ENCODE results near the gene PRKN.

The PRKN gene

DNA sequence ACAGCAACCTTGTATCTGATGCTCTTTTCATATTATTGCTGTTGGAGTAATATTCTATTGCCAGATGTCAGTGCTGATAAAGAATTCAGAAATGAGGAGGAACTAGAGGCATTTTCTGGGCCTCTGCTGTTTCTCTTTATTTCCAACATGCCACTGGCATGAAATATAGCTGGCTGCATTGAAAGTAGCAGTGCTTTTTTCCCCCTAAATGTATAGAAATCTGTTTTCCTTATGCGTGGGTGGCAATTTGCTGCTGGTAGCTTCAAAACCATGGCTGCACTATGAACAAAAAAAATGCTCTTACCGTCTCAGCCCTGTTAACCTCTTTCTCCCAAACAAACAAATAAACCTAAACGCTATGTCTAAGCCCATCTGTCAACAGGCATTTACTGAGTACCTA is 1011.4 kb downstream of the PRKN start:
- no peak for DNase-seq (ENCODE audit: low spot score)

DNA sequence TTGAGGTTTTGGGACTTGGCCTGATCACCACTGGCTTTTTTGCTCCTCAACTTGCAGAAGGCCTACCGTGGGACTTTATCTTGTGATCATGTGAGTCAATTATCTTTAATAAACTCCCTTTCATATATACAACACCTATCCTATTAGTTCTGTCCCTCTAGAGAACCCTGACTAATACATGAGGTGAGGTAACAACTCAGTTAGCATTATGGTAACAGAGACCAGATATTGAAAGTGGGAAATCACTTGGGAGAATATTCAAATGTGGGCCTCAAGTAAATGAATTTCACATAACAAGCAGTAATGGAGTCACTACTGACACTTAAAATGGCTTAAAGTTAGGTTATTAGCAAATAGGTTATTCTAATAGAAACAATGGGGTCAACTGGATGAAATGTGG is 1015.6 kb downstream of the PRKN start:
- no peak for DNase-seq (ENCODE audit: low spot score)

DNA sequence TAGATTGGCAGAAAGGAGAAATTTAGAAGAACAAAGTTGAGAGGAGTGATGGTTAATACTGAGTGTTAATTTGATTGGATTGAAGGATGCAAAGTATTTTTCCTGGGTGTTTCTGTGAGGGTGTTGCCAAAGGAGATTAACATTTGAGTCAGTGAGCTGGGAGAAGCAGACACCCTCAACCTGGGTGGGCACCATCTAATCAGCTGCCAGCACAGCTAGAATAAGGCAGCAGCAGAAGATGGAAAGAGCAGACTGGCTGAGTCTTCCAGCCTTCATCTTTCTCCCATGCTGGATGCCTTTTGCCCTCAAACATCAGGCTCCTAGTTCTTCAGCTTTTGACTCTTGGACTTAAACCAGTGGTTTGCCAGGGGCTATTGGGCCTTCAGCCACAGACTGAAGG is 1016.1 kb downstream of the PRKN start:
- DNase-seq (ENCODE audit: low spot score): no peak

DNA sequence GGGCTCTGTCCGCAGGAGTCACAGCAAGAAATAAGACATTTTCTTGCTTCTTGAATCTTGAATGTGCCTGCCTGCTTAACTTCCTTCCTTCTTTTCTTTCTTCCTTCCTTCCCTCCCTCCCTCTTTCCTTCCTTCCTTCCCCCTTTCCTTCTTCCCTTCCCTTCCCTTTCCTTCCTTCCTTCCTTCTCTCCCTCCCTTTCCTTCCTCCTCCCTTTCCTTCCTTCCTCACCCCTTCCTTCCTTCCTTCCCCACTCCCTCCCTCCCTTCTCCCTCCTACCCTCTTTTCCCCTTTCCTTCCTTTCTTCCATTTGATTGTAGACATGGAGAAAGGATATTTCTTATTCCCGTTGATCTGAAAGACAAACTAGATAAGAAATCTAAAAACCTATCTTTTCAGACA is 1016.9 kb downstream of the PRKN start:
- DNase-seq (ENCODE audit: low spot score): no peak

DNA sequence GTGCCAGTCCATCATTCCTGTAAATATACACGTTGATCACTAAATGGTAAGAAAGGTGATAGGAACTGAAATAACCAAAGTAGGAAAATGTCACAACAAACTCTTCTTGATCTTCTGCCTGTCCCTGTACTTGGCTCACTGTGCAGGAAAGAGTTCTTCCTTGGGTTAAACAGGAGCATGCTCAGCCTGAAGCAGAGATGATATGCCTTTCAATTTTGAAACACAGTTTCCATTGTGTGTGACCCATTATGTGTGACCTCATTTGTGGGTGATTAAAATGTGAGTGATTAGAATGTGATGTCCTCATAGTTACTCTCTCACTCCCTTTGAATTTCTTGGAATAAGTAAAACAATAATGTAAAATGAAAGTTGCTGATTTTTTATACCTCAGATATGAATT is 1026.5 kb downstream of the PRKN start:
- DNase-seq (ENCODE audit: low spot score): no peak

DNA sequence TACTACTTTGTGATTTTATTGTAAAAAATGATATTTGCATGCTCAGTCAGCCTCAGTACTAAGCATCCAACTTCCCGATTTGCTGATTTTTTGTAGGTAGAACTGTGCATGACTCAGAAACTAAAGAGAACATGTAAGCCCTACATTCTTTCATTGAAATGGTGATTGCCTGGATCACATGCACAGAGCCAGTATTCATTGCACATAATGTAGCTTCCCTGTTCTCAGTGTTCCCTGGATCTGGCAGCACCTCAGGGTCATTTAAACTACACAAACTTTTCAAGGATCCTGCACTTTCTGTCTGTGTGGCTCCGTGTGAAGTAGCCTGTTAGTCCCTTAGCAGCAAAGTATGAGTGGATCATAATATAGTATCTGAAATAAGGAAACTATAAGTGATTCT is 1030.8 kb downstream of the PRKN start:
- no peak for DNase-seq (ENCODE audit: low spot score)

DNA sequence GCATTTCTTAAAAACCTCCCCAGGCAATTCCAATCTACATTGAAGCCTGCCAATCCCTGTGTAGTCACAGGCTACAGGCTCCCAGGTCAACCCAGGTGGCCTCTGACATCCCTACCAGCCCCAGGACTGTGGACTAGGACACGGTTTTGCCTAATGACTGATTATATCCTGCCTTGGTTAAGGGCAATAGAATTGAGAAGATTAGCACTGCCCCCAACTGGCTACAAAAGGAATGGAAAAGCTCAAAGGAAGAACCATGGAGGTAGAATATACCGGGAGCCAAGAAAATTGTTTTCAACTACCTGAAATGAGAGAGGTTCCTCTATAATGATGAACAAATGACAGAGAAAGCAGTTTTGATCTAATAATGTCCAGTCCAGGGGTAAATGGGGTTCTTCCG is 1032.6 kb downstream of the PRKN start:
- DNase-seq (ENCODE audit: low spot score): peak; percentile 6

DNA sequence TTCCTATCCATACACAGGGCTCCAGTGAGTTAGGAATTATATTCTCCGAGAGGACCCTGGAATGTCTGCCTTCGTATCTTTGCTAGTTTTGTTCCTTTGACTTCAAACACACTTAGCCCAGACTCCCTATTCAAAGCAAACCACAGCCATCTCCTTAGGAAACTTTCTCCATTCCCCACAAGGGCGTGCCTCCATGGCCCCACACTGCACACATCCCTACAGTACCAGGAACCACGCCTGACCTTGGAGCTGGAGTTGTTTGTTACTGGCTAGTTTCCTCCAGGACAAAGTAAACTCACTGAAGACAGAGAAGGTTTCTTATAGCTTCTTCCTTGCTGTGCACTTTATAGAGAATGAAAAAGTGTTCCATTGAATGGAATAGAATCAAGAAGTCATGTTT is 1040.9 kb downstream of the PRKN start:
- DNase-seq (ENCODE audit: low spot score): no peak

DNA sequence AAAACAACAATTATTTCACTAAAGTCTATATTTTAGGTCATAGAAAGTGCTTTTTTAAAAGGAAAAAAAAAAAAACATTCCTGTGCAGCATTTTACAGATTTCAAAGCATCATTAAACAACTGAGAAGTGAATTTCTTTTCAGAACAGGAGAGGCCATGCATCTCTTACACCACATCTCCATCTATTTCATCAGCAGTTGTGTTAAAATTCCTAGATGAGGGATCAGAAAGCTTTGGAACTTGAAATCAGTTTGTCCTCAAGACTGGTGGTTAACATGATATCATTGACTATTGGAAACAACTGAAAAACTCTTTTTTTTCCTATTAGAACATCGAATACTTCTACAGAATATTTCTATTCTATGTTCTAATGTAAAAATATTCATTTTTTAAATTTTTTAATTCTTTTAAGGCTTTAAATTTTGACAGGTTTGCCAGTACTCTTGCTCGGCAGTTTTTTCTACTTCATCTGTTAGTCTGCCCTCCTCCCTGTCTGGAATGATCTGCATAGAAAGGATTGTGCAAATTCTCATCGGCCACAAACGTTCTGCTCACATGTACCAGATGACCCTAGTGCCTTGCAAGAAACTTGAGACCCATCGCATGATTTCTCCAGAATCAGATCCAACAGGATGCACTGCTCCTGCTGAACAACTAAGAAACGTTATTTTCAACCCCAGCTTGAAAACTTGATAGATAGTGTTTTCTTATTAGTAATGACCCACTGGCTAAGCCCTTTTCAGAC is 1042.7 kb downstream of the PRKN start:
- no peak for DNase-seq (ENCODE audit: low spot score)

DNA sequence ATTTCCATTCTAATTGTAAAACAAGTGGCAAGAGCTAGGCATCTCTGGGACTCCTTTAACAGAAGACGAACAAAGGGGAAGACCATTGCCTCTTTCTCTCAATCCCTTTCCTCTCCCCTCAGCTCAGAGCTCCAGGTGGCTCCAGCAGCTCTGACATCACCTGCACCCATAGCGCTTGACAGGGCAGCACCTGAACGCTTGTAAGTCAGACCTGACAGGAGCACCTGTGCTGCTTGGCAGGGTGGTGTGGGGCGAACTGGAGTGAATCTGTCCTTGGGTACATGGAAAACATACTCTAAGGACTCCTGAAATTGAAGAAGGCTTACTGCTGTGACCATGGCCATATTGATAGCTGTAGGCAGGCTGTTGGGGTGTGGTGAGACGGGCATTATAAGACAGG is 1044.2 kb downstream of the PRKN start:
- peak; percentile 5 for DNase-seq (ENCODE audit: low spot score)

DNA sequence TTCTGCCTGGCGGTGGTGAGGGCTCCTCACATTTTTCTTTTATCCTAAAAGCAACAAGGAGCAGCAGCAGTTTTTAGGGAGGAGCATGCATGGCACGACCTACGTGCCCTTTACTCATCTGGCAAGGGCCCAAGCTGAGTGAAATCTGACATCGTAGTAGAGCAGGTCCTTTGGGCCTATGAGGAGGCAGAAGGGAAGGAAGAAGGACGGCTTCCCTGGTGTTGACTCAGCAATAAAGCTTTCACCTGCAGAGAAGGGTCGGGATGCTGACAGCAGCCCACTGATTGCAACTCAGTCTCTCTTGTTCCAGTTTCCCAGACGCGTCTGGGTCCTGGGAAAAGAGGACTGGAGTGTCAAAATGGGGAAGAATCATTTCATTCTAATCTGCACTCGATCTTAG is 1044.6 kb downstream of the PRKN start:
- DNase-seq (ENCODE audit: low spot score): no peak

DNA sequence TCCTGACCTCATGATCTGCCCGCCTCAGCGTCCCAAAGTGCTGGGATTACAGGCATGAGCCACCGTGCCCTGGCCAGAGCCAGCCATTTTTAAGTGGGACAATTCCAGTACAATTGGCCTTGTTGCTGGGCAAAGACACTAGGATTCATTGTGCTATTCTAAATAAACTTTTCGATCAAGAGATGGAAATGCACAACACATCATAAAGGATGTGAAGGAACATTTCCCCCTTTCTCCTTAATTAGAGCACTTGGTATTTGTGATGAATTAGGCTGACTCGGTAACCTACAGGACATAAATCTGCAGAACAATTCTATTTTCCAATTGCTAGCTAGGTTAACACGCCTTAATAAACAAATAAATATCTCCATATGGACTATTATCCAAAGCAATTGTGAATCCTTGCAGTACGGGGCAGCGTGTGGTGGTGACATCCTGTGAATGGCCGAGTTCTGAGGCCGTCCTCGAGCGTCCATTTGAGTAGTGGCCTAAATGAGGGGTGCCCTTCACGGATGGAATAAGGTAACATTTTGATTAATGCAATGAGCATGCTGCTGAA is 1047.5 kb downstream of the PRKN start:
- no peak for DNase-seq (ENCODE audit: low spot score)

DNA sequence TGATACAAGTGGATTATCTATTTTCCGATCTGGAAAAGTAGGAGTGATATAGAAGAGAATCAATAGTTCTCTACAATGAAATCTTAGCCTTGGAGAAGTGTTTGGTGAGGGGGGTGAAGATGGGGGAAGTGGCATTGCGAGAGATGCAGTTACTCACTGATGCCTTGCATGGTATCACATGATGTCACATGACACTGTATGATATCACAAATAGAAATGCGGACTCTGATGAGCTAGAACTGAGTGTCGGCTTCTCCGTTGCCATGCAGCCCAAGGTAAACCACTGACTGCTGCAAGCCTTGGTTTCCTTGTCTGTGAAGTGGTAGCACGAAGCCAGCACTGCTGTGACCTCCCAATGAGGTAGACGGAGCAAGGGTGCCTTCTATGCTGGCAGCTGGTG is 1050.4 kb downstream of the PRKN start:
- no peak for DNase-seq (ENCODE audit: low spot score)

DNA sequence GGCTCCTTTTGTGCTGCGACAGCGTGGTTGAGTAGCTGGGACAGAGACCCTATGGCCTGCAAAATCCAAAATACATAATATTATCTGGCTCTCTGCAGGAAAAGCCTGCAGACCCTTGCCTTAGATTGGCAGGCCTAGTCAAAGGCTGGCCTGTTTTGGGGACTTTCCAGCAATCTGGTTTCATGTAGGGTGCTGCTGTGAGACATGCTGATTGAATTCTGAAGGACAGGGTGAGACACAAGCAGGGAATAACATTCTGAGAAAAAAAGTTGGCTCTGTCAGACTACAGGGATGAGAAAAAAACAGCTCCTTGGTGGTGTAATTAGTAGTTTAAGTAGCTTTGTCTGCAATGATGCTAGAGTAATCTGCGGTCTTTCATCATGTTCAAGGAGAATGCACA is 1051.0 kb downstream of the PRKN start:
- no peak for DNase-seq (ENCODE audit: low spot score)

DNA sequence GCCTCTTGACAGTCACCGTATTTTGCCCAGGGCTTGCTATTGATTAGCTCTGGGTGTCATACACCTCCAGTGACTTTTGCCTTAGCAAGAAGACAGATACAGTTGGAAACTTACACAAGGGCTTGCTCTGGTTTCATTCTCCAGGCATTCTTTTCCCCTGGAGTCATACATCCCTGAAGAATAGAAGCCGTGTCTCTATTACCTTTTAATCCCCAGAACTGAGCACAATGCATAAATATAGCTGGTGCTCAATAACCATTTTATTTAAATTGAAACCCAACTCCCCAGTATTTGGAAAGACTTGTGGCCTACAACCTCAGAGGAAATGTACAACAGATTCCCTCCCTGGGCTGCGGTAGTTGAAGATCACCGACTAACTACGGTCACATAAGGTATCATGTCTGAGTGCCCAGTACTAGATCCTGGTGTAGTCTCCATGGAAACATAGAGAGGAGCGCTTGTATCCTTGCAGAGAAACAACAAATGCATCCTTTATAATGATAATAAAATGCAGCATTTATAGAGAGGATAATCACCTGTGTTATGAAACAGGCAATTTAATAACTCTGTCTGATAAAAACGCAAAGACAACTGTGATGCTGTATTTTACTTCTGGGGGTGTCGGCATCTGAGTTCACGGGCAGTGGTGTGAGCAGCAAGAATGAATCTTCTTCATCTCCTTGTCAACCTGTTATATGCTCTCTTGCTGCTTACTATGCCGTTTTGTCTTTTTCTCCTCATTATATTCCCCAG is 1052.5 kb downstream of the PRKN start:
- no peak for DNase-seq (ENCODE audit: low spot score)

DNA sequence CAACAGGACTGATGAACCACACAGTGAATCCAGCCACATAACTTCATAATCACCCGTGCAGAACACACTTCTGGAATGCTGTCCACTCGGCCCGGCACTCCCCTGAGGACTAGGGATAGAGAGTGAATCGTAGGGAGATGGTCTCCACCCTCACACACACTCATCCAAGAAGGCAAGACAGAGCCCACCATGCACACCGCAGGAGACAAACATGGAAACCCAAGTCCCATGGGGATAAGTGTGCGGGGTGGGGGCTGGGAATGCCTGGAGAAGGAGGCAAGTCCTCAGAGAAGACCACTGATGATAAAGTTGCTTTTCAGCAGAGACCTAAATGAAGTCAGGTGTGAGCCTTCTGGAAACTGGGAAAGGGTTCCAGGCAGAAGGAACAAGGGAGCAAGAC is 1054.5 kb downstream of the PRKN start:
- no peak for DNase-seq (ENCODE audit: low spot score)

DNA sequence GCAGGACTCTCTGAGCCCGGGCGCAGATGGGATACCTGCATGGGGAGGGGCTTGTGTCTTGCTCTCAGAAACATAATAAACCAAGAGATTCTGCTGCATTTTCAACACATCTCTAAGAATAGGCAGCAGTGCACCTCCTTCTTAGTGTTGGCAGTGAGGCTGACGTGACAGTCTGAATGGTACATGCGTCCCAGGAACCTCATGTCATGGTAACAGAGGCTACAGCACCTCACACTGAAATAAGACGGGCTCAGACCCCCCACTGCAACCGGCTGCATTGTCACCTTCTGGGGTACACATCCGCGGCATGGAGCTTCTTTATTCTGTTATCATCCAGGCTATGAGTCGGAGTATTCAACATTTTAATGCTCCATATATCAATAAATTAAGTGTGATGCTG is 1056.4 kb downstream of the PRKN start:
- DNase-seq (ENCODE audit: low spot score): no peak

DNA sequence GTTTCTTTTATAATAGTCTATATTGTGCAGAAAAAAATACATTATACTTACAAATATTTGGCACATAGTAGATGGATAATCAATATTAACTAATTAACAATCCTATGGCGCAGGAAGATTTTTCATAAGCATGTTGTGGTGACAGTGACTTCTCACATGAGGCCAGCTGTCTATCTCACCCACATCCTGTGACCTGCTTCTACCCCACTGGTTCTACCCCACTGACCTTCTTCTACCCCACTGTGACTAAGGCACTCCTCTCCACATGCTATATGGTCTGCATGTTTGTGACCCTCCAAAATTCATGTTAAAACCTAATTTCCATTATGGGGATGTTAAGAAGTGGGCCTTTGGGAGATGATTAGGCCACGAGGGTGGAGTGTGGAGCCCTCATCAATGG is 1058.9 kb downstream of the PRKN start:
- no peak for DNase-seq (ENCODE audit: low spot score)

DNA sequence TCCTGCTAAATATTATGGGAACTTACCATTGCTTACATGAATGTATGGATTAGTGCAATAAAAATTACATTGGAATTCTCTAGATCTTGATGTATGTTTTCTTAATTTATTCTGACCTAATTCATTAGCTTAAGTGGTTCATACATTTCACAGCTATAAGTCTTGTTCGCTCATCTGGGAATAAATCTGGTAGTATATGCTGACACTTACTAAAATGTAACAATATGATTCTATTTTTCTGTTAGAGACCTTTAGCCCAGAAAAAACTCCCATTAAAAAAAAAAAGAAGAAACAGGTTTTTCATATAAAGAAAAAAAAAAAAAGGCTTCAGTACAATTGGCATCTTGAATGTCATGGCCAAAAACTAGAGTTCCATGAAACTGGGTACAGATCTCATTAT is 1059.6 kb downstream of the PRKN start:
- DNase-seq (ENCODE audit: low spot score): no peak

DNA sequence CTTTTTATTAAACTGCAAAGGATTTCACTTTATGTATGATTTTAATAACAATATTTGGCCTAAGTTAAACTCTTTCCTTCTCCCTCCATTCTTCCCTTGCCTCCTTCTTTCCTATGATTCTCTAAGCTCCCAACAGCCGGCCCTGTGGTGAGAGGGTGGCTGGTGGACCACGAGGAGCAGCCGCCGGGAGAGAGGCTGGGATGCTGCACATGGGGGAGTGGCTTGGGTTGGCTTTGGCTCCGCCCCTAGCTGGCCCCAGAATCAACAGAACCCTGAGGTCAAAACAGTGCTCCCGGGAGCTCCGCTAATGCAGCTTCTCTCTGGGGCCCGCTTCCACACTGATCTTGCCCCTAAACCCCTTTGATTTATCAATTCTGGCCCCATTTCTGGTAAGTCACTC is 1063.9 kb downstream of the PRKN start:
- no peak for DNase-seq (ENCODE audit: low spot score)

DNA sequence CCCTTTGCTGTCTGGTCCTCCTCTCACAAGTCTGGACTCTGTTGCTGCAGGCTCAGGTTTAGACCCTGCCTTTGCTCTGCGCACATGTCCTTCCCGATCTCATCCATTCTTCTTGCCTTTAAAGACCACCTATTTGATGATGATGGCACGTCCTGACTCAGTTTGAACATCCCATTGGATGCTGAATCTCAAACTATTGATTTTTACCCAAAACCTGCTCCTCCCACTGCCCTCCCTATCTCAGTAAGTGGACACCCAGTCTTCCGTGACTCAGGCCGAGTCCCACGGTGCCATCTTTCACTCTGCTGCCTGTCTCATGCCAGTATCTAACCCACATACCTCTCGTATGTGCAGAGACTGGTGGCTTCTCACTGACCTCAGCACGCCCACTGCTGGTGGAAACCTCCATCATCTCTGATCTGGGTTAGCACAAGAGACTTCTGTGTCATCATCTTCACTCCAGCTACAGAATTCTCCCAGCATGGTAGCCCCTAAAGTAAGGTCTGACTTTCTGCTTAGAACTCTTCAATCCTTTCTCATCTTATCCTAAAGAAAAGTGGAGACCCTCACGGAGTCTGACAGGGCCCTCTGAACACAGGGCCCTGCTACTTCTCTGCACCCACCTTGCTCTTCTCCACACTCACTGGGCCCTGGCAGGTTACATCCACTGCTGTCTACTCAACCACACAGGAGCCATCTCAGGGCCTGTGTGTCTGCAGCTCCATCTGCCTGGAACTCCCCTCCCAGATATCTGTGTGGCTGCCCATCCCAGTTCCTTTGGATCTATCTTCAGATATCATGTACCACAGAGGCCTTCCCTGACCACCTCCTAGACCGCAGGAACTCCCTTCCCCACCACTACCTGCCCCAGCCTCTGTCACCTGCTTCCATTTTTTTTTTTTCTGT is 1066.6 kb downstream of the PRKN start:
- DNase-seq (ENCODE audit: low spot score): no peak

DNA sequence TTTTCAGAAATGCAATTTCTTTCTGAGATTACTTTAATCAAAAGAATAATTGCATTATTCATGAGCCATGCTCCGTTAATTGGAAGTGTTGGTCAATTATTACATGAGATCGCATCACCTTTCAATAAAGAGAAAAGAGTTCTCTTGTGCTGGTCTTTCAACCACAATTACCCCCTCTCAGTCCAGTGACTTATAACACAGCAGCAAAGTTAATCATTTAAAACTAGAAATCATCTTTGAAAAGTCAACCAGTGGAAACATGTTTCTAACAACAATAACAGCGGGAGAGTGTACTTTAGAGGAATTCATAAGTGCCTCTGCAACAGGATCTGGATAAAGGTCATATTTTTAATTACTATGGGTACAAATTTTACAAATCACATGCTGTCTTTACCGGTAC is 1069.4 kb downstream of the PRKN start:
- no peak for DNase-seq (ENCODE audit: low spot score)

DNA sequence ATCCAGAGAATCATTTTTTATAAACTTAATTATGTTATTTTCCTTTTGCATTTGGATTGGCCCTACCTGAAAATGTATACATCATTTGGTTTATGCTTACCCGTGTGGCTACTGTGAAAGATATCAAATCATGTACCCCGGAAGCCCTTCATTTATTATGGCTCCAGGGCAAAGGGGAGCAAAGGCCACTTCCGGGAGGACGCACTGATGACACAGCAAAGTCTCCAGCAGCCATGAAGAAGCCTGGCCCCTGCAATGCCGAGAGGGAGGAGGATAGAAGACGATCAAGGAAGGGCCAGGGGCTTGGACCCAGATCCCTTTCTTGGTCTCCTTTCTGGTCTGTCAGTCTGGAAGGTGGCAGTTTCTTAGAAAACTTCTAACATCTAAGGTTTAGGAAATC is 1073.4 kb downstream of the PRKN start:
- no peak for DNase-seq (ENCODE audit: low spot score)

Data from cerebellar cortex (tissue), 1 donor.